Measurements from ENCODE around the gene CSDE1.
"Not testable (repeated sequence)": the region's sequence is repeated elsewhere in the genome, so short reads cannot be mapped to it uniquely, and the experiment has no call there.

Gene CSDE1

GRCh38 chr1:114790581-114790980, 32.8 kb upstream of the CSDE1 start:
- not testable (repeated sequence) for H3K23ac ChIP-seq (ENCODE audit: low read length in 2 of 2); H3K4me2 ChIP-seq (ENCODE audit: low read length, poor library complexity, severe bottlenecking); H3K4ac ChIP-seq (ENCODE audit: low read depth in 1 of 2, low read length in 2 of 2); H3K9ac ChIP-seq (ENCODE audit: low read length); H4K8ac ChIP-seq (ENCODE audit: low read length); H3K4me3 ChIP-seq (ENCODE audit: insufficient read depth in 1 of 2, low read depth in 1 of 2, low read length in 2 of 2); H2BK120ac ChIP-seq (ENCODE audit: low read depth, low read length); H3K36me3 ChIP-seq (ENCODE audit: control insufficient read depth in 1 of 2, insufficient read depth in 2 of 2, low read depth in 1 of 2, low read length in 2 of 2); H2BK15ac ChIP-seq (ENCODE audit: low read depth, poor library complexity, severe bottlenecking); H3K18ac ChIP-seq (ENCODE audit: low read depth in 1 of 2, low read length in 2 of 2); H2AFZ ChIP-seq (ENCODE audit: low read depth, low read length); H3K4me1 ChIP-seq (ENCODE audit: control insufficient read depth, insufficient read depth, low read depth, low read length); H2BK5ac ChIP-seq (ENCODE audit: low read depth, low read length, poor library complexity, severe bottlenecking); H3K9me3 ChIP-seq (ENCODE audit: control insufficient read depth, low read length); H2AK5ac ChIP-seq (ENCODE audit: low read length, severe bottlenecking); H4K91ac ChIP-seq (ENCODE audit: low read length); H3K27ac ChIP-seq (ENCODE audit: low read length, poor library complexity, severe bottlenecking); H3K14ac ChIP-seq (ENCODE audit: low read length in 2 of 2); DNase-seq; H3K79me1 ChIP-seq (replicated peaks; ENCODE audit: low read length, poor library complexity, severe bottlenecking); H2BK12ac ChIP-seq (ENCODE audit: low read length in 2 of 2)
- peaks cover 6 to 17% of the 10 kb centered on the region in 2 experiments for H3K27me3 ChIP-seq (ENCODE audit: control insufficient read depth in 1 of 2, insufficient read depth in 1 of 2, low read length in 2 of 2)
- WGBS, result 92% methylated on average over 15 of the region's 25 CpGs

- H3K14ac ChIP-seq (ENCODE audit: low read length in 2 of 2); H3K4me2 ChIP-seq (ENCODE audit: low read length, poor library complexity, severe bottlenecking); H3K27ac ChIP-seq (ENCODE audit: low read length, poor library complexity, severe bottlenecking); H2BK120ac ChIP-seq (ENCODE audit: low read depth, low read length); H3K9ac ChIP-seq (ENCODE audit: low read length); H2AK5ac ChIP-seq (ENCODE audit: low read length, severe bottlenecking); H3K23ac ChIP-seq (ENCODE audit: low read length in 2 of 2); H2BK5ac ChIP-seq (ENCODE audit: low read depth, low read length, poor library complexity, severe bottlenecking); DNase-seq; H2AFZ ChIP-seq (ENCODE audit: low read depth, low read length); H2BK12ac ChIP-seq (ENCODE audit: low read length in 2 of 2); H3K4ac ChIP-seq (ENCODE audit: low read depth in 1 of 2, low read length in 2 of 2); H3K4me1 ChIP-seq (ENCODE audit: control insufficient read depth, insufficient read depth, low read depth, low read length); H4K91ac ChIP-seq (ENCODE audit: low read length); H3K79me1 ChIP-seq (replicated peaks; ENCODE audit: low read length, poor library complexity, severe bottlenecking); H3K18ac ChIP-seq (ENCODE audit: low read depth in 1 of 2, low read length in 2 of 2); H3K4me3 ChIP-seq (ENCODE audit: insufficient read depth in 1 of 2, low read depth in 1 of 2, low read length in 2 of 2); H4K8ac ChIP-seq (ENCODE audit: low read length); H3K27me3 ChIP-seq (ENCODE audit: control insufficient read depth in 1 of 2, insufficient read depth in 1 of 2, low read length in 2 of 2); H3K36me3 ChIP-seq (ENCODE audit: control insufficient read depth in 1 of 2, insufficient read depth in 2 of 2, low read depth in 1 of 2, low read length in 2 of 2); H3K9me3 ChIP-seq (ENCODE audit: control insufficient read depth, low read length); H2BK15ac ChIP-seq (ENCODE audit: low read depth, poor library complexity, severe bottlenecking): not testable (repeated sequence)
- WGBS, result no CpG with 5 or more reads among the region's 1 CpG
Measured at GRCh38 chr1:114786440-114786839, 28.7 kb upstream of the CSDE1 start.

DNA sequence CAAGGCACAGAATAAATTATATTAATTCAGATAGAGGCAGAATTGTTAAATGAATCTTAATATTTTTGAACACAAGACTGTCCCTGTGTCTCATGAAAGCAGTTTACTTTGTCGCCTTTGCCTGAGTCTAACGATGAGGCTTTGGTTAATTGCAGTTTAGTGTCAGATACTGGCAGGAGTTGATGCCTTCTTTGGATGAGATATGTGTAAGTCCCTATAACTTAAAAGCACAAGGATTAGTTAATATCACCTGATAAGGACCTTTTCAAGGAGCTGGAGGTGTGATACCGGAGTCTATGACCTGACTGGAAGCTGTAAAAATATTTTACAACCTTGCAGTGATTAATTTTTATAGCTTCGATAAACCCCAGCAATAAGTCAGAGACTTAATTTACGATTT, 24.7 kb upstream of the CSDE1 start:
- peaks cover 3% of the 10 kb centered on the region for H3K4me1 ChIP-seq (ENCODE audit: control insufficient read depth, insufficient read depth, low read depth, low read length)
- peaks cover 5% of the 10 kb centered on the region for H3K9me3 ChIP-seq (ENCODE audit: control insufficient read depth, low read length)
- no peak for DNase-seq
- no peak overlapping the region for H3K9ac ChIP-seq (ENCODE audit: low read length)
- no peak overlapping the region for H2BK5ac ChIP-seq (ENCODE audit: low read depth, low read length, poor library complexity, severe bottlenecking)
- H2AK5ac ChIP-seq (ENCODE audit: low read length, severe bottlenecking), result no peak overlapping the region
- no peak overlapping the region for H3K4me3 ChIP-seq (ENCODE audit: insufficient read depth in 1 of 2, low read depth in 1 of 2, low read length in 2 of 2)
- H3K27me3 ChIP-seq (ENCODE audit: control insufficient read depth in 1 of 2, insufficient read depth in 1 of 2, low read length in 2 of 2), result no peaks in the 10 kb centered on the region
- H3K14ac ChIP-seq (ENCODE audit: low read length in 2 of 2), result no peak overlapping the region
- no peak overlapping the region for H2AFZ ChIP-seq (ENCODE audit: low read depth, low read length)
- H4K91ac ChIP-seq (ENCODE audit: low read length), result no peak overlapping the region
- H3K23ac ChIP-seq (ENCODE audit: low read length in 2 of 2), result no peak overlapping the region
- peaks cover 4 to 15% of the 10 kb centered on the region in 2 experiments for H3K36me3 ChIP-seq (ENCODE audit: control insufficient read depth in 1 of 2, insufficient read depth in 2 of 2, low read depth in 1 of 2, low read length in 2 of 2)
- H3K4me2 ChIP-seq (ENCODE audit: low read length, poor library complexity, severe bottlenecking), result no peak overlapping the region
- H2BK12ac ChIP-seq (ENCODE audit: low read length in 2 of 2), result no peak overlapping the region
- no peak overlapping the region for H3K27ac ChIP-seq (ENCODE audit: low read length, poor library complexity, severe bottlenecking)
- no peak overlapping the region for H4K8ac ChIP-seq (ENCODE audit: low read length)
- no peak overlapping the region for H3K4ac ChIP-seq (ENCODE audit: low read depth in 1 of 2, low read length in 2 of 2)
- H2BK15ac ChIP-seq (ENCODE audit: low read depth, poor library complexity, severe bottlenecking), result no peak overlapping the region
- WGBS, result 100% methylated on average over 2 of the region's 5 CpGs
- no peak overlapping the region for H2BK120ac ChIP-seq (ENCODE audit: low read depth, low read length)
- no peak overlapping the region for H3K18ac ChIP-seq (ENCODE audit: low read depth in 1 of 2, low read length in 2 of 2)
- peaks cover under 1% of the 10 kb centered on the region for H3K79me1 ChIP-seq (replicated peaks; ENCODE audit: low read length, poor library complexity, severe bottlenecking)

DNA sequence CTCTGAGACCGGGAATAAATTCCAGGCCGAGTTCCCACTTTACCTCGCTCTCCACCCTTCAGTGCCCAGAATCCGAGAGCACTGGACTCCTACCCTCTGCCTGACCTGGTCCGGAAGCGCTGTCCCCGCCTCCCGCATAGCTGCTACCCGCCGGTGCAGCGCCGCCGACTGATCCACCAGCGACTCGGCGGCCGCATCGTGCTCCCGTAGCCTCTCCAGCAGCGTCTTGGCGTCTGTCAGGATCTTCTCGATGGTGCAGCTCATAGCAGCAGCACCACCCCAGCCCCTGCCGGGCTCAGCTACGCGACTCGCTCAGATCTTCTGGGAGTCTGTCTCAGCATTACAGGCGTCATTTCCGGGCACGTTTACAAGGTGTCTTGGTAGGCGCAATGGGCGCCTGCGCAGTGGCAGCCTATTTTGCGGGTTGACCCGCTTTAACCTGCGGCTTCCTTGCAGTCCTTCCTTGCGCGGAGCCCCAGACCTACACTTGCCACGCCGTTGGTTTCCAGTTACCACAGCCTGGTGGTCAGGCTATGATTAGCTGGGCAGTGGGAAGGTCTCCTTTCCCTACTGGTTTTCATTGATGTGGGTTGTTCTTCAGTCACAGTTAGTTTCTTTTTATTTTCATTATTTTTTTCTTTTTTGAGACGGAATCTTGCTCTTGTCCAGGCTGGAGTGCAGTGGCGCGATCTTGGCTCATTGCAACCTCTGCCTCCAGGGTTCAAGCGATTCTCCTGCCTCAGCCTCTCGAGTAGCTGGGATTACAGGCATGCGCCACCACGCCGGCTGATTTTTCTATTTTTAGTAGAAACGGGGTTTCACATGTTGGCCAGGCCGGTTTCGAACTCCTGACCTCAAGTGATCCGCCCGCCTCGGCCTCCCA, 22.8 kb upstream of the CSDE1 start, which contains the start of gene SIKE1:
SIKE1 (minus strand) TSS at position 342 of the 883 bp plus-strand sequence; CDS start at position 264, 78 bp downstream.
- Histone ChIP-seq H3K4me2 (ENCODE audit: low read length, poor library complexity, severe bottlenecking) (peak within 1 kb of the TSS; percentile 76), H3K36me3 (ENCODE audit: control insufficient read depth in 1 of 2, insufficient read depth in 2 of 2, low read depth in 1 of 2, low read length in 2 of 2) (peaks cover 4 to 30% of the 10 kb centered on the region in 2 experiments), H2AK5ac (ENCODE audit: low read length, severe bottlenecking) (peak within 1 kb of the TSS; percentile 54), H2BK120ac (ENCODE audit: low read depth, low read length) (peak within 1 kb of the TSS; percentile 81), H3K14ac (ENCODE audit: low read length in 2 of 2) (peak within 1 kb of the TSS in 1 of 2 experiments; percentile 82), H3K79me1 (replicated peaks; ENCODE audit: low read length, poor library complexity, severe bottlenecking) (peaks cover 3% of the 10 kb centered on the region), H3K4me1 (ENCODE audit: control insufficient read depth, insufficient read depth, low read depth, low read length) (peaks cover 3% of the 10 kb centered on the region), H2BK5ac (ENCODE audit: low read depth, low read length, poor library complexity, severe bottlenecking) (peak within 1 kb of the TSS; percentile 19), H3K9me3 (ENCODE audit: control insufficient read depth, low read length) (no peaks in the 10 kb centered on the region), H2BK12ac (ENCODE audit: low read length in 2 of 2) (no peak within 1 kb of the TSS), H3K27me3 (ENCODE audit: control insufficient read depth in 1 of 2, insufficient read depth in 1 of 2, low read length in 2 of 2) (no peaks in the 10 kb centered on the region), H4K8ac (ENCODE audit: low read length) (peak within 1 kb of the TSS; percentile 98), H3K18ac (ENCODE audit: low read depth in 1 of 2, low read length in 2 of 2) (peak within 1 kb of the TSS; percentile 96 to 98), H3K23ac (ENCODE audit: low read length in 2 of 2) (no peak within 1 kb of the TSS), H4K91ac (ENCODE audit: low read length) (peak within 1 kb of the TSS; percentile 95), H2AFZ (ENCODE audit: low read depth, low read length) (peak within 1 kb of the TSS; percentile 55), H3K4me3 (ENCODE audit: insufficient read depth in 1 of 2, low read depth in 1 of 2, low read length in 2 of 2) (peak within 1 kb of the TSS; percentile 88 to 90), H3K27ac (ENCODE audit: low read length, poor library complexity, severe bottlenecking) (peak within 1 kb of the TSS; percentile 92), H2BK15ac (ENCODE audit: low read depth, poor library complexity, severe bottlenecking) (peak within 1 kb of the TSS; percentile 73), H3K9ac (ENCODE audit: low read length) (peak within 1 kb of the TSS; percentile 91), H3K4ac (ENCODE audit: low read depth in 1 of 2, low read length in 2 of 2) (peak within 1 kb of the TSS; percentile 75 to 79)
- WGBS, result 25% methylated on average over 53 of the region's 53 CpGs
- peak; percentile 97 for DNase-seq
